Activated effector memory CD4-positive, alpha-beta T cell treated with Interleukin-2 at 50 U/mL for 16 hours (primary cell): Measurements from ENCODE around the gene NRP1.

Experiments
- DNase-seq: peaks from one replicate; pipeline ENCODE4 v3.0.0-alpha.2; 2020

NRP1 gene

GRCh38 chr10:33201056-33201780 lies 133.2 kb downstream of the NRP1 start:
- DNase-seq: no peak

GRCh38 chr10:33199731-33200232 lies 134.7 kb downstream of the NRP1 start:
- no peak for DNase-seq

GRCh38 chr10:33198610-33199009 lies 135.9 kb downstream of the NRP1 start:
- DNase-seq: no peak

GRCh38 chr10:33196710-33197491 lies 137.6 kb downstream of the NRP1 start:
- no peak for DNase-seq

- no peak for DNase-seq
These were observed 138.1 kb downstream of the NRP1 start for GRCh38 chr10:33196377-33196706.

GRCh38 chr10:33195608-33196376 lies 138.7 kb downstream of the NRP1 start:
- no peak for DNase-seq

- DNase-seq: no peak
These were observed 140.6 kb downstream of the NRP1 start for GRCh38 chr10:33193701-33194521.

- DNase-seq: peak; percentile 60
These were observed 141.3 kb downstream of the NRP1 start for GRCh38 chr10:33193057-33193700.

- no peak for DNase-seq
These were observed 142.3 kb downstream of the NRP1 start for GRCh38 chr10:33192190-33192589.

- no peak for DNase-seq
These were observed 144.1 kb downstream of the NRP1 start for GRCh38 chr10:33190406-33190805.

- no peak for DNase-seq
These were observed 144.7 kb downstream of the NRP1 start for GRCh38 chr10:33189808-33190207.

GRCh38 chr10:33189363-33189762 lies 145.1 kb downstream of the NRP1 start:
- DNase-seq: no peak

- no peak for DNase-seq
These were observed 147.0 kb downstream of the NRP1 start for GRCh38 chr10:33187427-33187999.

- DNase-seq: no peak
These were observed 148.3 kb downstream of the NRP1 start for GRCh38 chr10:33186150-33186549.

GRCh38 chr10:33183655-33184054 lies 150.8 kb downstream of the NRP1 start:
- DNase-seq: no peak

GRCh38 chr10:33180921-33181320 lies 153.5 kb downstream of the NRP1 start:
- DNase-seq: no peak

GRCh38 chr10:33180390-33180789 lies 154.1 kb downstream of the NRP1 start:
- DNase-seq: no peak

- no peak for DNase-seq
These were observed 155.4 kb downstream of the NRP1 start for GRCh38 chr10:33179067-33179466.

- no peak for DNase-seq
These were observed 156.3 kb downstream of the NRP1 start for GRCh38 chr10:33178026-33178755.

- no peak for DNase-seq
These were observed 157.8 kb downstream of the NRP1 start for GRCh38 chr10:33176688-33177087.
